Measurements from ENCODE around the gene KRTCAP3. TPM values are rescaled to one million over a fixed set of nuclear protein-coding genes. Genes with fewer than 3 reads are reported as not detected.

Gene KRTCAP3
- polyA plus RNA-seq, 3 donors = 6.1 to 10.6 (median 9.5) TPM

DNA sequence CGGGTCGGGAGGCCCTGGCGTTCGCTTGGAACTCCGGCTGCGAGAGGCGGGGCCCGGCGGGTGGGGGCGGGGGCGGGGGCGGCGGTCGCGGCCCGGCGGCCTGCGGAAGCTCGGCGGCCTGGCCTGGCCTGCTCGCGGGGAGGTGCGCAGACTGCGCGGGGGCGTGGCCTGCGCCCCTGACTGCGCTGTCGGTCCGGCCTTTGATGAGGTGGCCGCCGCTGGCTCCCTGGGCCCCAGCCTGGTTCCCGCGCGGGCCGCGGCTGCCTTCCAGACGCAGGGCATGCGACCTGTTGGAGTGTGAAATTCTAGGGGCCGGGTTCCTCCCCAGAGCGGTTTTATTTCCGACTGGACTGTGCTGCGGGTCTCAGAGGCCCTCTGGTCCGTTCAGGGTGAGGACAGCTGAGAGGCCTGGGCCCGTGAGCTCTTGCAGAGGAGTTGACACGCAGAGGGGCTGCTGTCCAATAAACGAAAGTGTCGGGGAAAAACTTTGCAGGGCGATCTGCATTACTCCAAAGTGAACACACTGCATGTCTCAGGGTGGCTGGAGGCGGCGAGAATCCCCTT lies 13.1 kb upstream of the KRTCAP3 start:
- peak; percentile 79 for DNase-seq

DNA sequence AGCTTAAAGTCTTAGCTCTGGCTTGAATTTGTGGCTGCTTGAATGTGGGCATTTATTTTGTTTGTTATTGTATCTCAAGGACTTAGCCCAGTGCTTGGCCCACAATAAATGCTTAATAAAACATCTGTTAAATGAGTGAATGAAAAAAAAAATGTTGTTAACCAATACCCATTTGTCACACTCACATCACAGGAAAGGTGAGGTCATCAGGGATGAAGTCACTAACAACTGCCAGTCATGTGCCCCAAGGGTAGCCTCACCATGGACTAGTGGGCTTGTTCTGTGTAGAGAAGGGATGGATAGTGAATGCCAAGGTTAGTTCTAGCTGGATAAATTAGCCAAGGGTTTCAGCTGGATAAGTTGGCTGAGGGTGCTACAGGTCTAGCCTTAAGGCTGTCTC lies 10.8 kb upstream of the KRTCAP3 start:
- no peak for DNase-seq

DNA sequence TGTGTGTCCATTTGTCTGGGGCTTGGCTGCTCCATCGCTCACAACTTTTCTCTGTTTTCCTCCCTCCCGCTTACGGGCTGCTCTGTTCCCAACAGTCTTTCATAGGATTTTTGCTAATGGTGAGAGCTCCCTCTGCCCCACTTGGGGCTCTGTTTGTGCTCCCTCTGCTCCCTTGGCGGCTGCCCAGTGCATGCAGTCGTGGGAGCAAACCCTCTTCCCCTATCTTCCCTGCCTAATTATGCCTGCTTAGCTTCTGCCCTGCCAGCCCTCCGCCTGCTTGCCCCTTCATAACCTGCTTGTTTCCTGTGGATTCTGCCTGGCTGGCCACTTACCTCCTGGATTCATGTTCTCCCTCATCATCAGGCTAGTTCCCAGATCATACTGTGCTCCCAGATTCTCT lies 6.6 kb upstream of the KRTCAP3 start:
- DNase-seq = no peak

DNA sequence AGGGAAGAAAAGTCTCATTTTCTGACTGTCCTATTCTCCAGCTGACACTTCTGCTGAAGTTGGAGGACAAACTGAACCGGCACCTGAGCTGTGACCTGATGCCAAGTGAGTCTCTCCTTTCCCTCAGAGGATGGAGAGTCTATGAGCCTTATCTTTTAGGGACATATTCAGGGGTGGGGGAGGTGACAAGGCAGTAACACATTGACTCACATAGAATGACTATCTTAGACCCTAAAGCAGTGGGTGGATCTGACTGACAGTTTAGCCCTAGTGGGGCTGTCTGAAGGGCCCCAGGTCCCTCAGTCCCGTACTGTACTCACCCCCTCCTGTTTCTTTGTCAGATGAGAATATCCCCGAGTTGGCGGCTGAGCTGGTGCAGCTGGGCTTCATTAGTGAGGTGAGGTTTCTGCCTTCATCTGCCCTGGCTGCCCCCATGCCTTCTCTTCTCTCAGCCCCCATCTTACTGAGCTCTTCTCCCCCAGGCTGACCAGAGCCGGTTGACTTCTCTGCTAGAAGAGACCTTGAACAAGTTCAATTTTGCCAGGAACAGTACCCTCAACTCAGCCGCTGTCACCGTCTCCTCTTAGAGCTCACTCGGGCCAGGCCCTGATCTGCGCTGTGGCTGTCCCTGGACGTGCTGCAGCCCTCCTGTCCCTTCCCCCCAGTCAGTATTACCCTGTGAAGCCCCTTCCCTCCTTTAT lies 805 bp upstream of the KRTCAP3 start:
- DNase-seq = no peak

DNA sequence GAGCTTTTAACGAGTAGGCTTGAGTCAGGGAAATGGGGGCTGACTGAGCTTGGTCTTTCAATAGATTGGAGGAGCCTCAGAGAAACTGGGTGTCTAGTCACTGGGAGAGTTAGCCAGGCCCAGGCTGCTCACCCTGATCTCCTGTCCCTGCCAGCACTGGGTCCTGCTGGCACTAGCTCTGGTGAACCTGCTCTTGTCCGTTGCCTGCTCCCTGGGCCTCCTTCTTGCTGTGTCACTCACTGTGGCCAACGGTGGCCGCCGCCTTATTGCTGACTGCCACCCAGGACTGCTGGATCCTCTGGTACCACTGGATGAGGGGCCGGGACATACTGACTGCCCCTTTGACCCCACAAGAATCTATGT lies 720 bp downstream of the KRTCAP3 start:
- no peak for DNase-seq

DNA sequence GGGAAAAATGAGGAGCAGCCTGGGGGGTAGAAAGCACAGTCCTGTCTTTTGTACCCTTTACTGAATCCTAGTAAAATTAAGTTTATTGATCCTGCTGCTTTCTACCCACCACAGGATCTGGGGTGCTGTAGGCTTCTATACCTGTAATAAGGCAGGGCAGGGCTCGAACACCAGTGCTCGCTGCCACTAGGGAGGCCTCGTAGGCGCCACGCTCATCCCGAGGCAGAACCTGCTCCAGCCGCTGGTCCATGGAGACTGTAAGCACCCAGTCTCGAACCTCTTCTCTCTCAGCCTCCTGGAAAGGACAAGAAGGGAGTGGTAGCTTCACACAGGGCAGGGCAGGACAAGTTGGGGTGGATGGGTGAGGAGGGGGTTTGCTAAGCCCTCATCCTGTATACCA lies 3.0 kb downstream of the KRTCAP3 start:
- no peak for DNase-seq

DNA sequence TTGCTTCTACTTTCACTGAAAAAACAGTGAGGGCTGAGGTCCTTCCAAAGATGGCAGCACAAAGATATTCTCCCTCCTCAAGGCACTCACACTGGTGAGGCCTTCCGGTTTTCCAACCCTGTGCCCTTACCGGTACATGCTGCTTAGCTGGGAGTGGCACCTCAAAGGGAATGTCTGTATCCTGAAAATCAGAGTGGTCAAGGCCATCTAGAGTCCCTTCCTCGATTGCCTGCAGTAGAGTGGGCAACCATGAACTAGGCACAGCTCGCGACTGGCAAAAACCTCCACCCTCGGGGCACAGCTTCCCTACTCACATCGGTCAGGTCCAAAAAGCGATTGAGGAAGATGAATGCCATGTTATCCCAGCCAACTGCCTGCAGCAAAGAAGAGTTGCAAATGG lies 3.4 kb downstream of the KRTCAP3 start:
- no peak for DNase-seq

DNA sequence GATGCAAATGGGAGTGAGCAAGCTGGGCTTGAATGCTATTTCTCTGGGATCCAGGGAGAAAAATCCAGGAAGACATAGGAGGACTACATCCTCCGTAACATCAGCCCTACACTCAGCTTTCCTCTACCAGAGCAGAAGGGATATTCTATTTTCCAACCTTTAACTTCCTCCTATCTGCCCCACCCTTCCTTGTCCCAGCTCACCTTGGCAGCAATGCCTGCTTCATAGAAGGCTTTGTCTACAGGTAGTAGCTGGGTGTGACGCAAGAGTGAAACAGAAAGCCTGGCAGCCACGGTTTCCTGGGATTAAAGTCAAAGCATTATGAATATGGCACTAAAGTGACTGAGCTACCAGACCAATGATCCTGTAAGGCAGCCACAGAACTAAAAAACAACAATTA lies 3.9 kb downstream of the KRTCAP3 start:
- DNase-seq = no peak

DNA sequence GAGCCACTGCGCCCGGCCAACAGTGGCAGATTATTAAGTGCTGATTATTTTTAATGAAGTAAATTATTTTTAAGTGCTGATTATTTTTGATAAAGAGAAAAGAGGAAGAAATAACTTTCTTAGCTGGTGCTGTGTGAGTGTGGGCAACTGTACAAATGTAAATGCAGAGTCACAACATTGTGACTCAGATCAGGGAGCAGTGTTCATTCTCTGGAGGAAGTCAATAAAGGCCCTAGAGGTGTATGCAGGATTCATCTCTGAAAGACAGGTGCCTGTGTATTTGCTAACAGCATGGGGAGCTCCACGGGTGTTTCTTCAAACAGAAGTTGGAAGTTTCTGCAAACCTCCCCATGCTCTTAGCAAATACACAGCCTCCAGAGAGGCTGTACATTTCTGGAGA lies 6.2 kb downstream of the KRTCAP3 start:
- no peak for DNase-seq

DNA sequence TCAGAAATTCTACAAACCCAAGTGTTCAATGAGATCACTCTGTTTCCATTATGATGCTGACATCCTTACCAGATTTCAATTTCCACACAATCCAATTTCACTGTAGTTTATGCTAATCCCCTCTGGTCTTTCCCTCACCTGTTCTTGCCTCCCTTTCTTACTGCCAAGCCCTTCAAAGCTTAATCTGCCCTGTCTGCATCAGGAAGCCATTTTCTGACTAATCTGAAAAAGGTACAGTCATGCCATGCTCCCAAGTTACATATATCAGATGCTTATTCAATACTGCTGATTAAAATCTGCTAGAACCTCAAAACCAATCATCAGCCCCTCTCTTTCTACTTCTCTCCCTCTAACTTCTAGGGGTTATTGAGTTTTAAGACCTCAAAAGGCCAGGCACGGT lies 8.9 kb downstream of the KRTCAP3 start:
- DNase-seq = no peak

DNA sequence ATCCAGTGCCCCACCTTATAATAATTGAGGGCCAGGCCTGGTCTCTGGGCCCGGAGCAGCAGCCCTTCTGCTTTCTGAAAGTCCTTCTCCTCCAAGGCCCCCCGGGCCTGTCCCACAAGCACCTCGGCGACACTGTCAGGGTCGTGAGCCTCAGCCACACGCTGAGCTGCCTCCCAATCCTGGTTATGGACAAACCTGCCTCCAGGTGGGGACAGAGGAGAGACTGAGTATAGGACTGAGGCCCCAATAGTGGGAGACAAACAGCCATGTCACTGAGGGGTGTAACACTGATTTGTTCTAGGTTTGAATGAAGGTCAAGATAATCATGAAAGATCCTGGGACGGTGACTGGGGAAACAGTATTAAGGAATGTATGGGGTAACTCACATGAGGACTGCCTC lies 11.8 kb downstream of the KRTCAP3 start:
- no peak for DNase-seq

DNA sequence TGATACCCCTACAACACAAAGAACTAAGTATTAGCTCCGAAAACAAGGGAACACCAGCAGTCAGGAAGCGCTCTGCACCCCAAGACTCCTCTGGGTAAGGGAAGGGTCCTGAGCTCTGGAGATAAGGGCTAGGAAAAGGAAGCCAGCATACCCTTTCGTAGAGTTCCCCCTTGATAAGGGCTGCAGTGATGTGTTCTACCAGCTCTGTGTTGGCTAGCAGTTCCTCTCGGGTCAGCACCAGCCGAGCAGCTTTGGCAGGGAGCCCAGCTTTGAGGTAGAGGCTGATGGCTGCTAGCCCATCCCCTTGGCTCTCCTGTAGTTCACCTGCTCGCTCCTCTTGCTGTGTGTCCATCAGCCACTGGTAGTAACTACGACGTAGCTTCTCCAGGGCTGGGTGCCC lies 18.9 kb downstream of the KRTCAP3 start:
- DNase-seq = no peak

DNA sequence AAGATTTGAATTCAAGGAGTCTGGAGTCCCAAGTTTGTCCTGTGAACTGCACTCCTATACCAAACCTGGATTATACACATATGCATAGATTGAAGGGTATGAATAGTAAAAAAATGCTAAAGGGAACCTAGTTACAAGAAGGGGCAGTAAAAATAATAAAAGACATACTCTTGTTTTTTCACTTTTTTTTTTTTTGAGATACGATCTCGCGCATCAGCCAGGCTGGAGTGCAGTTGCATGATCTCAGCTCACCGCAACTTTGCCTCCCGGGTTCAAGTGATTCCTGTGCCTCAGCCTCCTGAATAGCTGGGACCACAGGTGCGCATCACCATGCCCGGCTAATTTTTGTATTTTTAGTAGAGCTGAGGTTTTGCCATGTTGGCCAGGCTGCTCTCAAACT lies 22.3 kb downstream of the KRTCAP3 start:
- no peak for DNase-seq

DNA sequence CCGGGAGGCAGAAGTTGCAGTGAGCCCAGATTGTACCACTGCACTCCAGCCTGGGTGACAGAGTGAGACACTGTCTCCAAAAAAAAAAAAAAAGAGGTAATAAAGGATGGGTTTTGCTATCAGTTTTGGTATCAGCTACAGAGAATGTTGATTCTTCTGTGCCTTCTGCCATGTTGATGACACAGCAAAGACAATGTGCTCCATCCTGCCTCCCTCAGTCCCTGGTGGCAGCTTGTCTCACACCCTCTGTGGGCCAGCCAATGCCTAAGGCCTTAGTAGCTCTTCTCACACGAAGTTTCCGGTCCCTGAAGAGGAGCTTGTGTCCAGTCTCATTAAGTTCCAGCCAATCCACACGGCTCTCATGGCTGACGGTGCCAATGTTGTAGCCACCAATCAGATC lies 29.8 kb downstream of the KRTCAP3 start:
- no peak for DNase-seq

DNA sequence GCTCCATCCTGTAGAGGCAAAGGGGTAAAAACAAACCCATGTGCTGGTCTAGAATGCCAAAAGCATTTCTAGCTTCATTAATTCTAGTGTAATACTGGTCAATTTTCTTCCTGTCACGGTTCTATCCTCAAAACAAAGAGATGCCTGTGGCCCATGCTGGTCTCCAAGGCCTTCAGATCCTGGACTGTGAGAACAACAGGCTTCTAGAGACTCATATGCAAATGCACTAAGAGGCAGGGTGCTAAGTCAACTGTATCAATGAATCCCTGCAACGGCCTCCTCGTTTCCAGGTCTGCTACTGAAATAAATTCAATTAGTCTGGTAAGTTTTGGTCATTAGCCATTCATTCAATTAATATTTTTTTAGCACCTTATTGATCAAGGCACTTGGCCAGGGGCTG lies 43.3 kb downstream of the KRTCAP3 start:
- no peak for DNase-seq

DNA sequence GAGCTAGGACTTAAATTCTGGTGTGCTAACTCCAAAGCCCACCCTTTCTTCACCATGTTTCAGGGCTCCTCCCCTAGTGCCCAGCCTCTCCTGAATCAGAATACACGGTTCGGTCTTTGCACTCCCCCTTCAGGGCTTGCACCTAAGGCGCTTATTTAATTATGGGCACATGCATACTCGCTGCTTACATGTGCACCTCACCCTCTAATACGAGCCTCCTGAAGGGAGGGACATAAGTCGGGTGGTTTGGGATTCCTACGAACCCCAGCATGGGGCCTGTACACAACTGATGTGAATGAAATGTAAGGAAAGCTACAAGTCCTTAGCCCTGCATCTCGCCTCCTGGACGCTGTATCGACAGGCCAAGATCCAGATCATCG lies 46.9 kb downstream of the KRTCAP3 start:
- DNase-seq = no peak

DNA sequence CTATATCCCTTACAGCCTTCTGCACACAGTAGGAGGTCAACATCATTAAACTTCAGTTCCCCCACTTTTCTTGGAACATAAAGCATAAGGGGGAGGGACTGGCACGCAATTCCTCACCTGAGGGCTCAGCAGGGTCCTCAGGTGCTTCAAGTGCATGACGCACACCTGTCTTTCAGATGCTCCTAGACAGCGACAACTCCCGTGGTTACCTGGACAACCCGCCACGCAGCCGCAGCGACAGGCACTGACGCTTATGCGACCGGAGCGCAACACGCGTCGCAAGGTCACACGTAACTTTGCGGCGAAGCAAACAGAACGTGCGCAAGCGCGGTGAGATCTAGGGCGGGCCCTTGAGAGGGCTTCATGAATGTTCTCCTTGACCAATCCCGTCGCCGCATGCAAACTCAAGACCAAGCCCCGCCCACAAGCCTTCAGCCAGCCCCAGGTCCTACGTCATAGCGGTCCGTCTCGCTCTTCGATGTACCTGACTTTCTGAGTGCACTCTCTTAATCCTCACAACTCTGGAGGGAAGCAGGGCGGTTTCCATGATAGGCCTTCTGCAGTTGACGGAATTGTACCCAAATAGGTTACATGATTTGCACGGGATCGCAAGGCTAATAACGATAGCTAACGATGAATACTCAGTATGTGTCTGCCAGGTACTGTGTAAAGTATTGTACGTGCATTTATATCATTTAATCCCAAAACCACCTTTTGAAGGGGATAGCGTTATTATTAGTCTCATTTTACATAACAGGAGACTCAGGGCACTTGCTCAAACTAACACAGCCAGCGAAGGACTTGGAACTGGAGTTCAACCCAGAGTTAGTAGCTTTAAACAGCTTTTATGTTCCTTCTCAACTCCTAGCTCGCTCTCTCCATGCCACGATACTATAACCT lies 47.6 kb downstream of the KRTCAP3 start, which contains the start of gene IFT172:
Gene IFT172, minus strand, starts transcription at position 246 of the 900 bp plus-strand sequence. Its CDS starts 90 bp downstream, at position 156.
- DNase-seq = peak; percentile 99

DNA sequence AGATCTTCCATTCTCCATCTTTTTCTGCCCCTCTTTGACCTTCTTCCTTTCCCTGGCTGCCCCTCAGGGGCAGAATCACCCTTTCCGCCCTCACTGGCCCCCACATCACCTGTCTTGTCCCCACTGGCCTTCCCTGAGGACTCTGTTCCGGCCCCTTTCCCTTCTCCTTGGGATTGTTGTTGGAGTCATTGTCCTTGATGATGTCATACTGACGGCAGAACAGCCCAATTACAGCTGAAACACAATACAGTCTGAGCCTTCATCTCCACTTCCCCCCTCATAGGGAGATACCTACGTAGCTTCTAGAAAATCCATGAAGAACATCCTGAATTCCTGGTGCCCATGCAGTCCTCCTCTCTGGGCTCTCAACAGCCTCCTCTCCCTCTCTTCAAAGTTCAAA lies 50.4 kb downstream of the KRTCAP3 start:
- DNase-seq = no peak

DNA sequence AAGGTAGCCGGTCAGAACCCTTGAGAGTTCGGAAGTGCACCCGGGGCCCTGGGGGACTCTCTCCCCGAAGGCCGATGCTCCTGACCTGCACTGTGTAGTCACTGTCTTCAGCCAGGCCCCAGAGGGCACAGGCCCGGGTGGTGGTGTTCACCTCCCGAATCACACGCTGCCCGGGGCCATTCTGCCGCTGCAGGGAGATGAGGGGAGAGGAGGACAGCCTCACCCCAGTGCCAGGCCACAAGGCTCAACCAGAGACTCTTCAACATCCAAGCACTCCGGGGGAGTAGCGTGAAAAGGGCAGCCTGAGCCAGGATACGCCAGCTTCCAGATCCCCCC lies 51.7 kb downstream of the KRTCAP3 start:
- DNase-seq = no peak
